MM.1S (cell line): ENCODE measurements around the gene RNF149.

Experiments
- CTCF ChIP-seq: fragments of 300-600 bp; sonication (generic); IDR thresholded peaks from 2 replicates; pipeline ENCODE4 v1.5.1; 2016; ENCODE audit warnings: antibody characterized with exemption, low read length, mixed read lengths
- EZH2phosphoT487 ChIP-seq: fragments of 300-600 bp; sonication (generic); IDR thresholded peaks from 2 replicates; pipeline ENCODE4 v1.6.1; 2018; ENCODE audit warnings: antibody characterized with exemption, low read length

- no peak for TF ChIP-seq EZH2phosphoT487
- TF ChIP-seq CTCF, result no peak
Observed at GRCh38 chr2:101232770-101233169, 75.7 kb downstream of the RNF149 start.
